ENCODE measurements around the gene PTGR2.
"Not testable (repeated sequence)": the region's sequence is repeated elsewhere in the genome, so short reads cannot be mapped to it uniquely, and the experiment has no call there.

Gene PTGR2

DNA sequence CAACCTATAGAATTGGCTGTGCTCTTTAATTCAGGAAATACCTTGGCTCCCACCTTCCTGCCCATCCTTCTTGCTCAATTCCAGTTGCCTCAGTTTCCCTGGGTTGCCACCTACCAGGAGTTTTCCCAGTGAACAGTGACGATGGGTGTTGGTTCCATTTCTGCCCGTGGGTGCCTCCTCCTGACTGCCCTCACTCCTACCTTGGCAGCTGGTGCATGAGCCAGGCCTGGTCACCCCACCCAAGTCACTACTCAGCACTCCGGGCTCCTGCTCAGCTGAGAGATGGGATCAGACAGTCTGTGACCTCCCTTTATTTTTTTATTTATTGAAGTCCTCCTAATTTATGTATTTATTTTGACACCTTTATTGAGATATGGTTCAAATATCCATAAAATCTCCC lies 31.0 kb upstream of the PTGR2 start:
- no peak for DNase-seq (ENCODE audit: low read depth in 1 of 2, low spot score in 1 of 2)
- TF ChIP-seq JUND (IDR thresholded peaks at IDR 0.05; ENCODE audit: low read depth), result no peak
- in situ Hi-C loops (cut with HindIII; ENCODE audit: low pct_unique_long_range_greater_than_20kb, low sequenced_read_pairs), result no loop called here

DNA sequence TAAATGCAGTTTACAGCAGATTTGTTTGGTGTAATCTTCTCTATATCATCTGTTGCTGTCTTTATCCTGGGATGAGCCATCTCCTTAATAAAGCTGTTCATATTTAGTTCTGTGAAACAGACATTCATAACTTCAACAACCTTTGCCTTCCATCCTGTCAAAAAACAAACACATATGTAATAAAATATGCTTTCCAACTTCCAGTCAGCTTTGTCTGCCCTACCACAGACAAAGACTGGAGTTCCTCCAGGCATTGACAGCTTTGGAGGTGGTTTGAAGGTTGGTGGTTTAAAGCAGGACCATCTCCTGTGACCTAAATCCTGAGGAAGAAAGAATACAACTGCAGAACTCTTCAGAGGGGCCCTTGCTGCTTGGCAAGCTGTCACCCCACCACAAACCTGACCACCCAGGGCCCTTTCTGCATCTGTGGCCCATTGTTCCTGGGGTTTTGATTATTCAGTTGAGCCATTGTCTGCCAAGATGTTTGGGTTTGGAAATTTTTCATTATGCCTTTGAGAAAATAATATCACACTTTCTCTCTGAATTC lies 28.2 kb upstream of the PTGR2 start:
- in situ Hi-C loops (cut with HindIII; ENCODE audit: low pct_unique_long_range_greater_than_20kb, low sequenced_read_pairs), result no loop called here
- no peak for TF ChIP-seq JUND (IDR thresholded peaks at IDR 0.05; ENCODE audit: low read depth)
- DNase-seq (ENCODE audit: low read depth in 1 of 2, low spot score in 1 of 2), result no peak

DNA sequence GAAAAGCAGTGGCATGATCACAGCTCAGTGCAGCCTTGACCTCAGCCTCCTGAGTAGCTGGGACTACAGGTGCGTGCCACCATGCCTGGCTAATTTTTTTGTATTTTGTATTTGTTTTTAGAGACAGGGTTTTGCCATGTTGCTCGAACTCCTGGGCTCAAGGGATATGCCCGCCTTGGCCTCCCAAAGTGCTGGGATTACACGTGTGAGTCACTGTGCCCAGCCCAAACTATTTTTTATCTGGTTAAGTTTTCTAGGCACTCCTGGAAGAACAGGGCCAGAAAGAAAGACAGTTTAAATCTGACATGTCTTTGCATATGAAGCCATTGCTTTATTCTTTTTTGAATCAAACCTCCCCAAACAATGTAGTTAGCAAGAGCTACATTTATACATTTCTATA lies 27.5 kb upstream of the PTGR2 start:
- in situ Hi-C loops (cut with HindIII; ENCODE audit: low pct_unique_long_range_greater_than_20kb, low sequenced_read_pairs), result no loop called here
- TF ChIP-seq JUND (IDR thresholded peaks at IDR 0.05; ENCODE audit: low read depth), result no peak
- no peak for DNase-seq (ENCODE audit: low read depth in 1 of 2, low spot score in 1 of 2)

DNA sequence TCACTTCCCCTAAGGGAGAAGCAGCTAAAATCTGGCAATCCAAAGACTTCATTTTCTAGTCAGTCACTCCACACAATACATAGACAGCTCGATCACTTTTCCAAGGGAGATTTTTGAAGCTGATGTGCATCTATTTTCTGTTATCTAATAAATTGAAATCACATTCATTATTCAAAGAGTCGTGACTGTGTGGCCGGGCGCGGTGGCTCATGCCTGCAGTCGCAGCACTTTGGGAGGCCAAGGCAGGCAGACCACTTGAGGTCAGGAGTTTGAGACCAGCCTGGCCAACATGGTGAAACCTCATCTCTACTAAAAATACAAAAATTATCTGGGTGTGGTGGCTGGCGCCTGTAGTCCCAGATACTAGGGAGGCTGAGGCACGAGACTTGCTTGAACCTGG lies 27.1 kb upstream of the PTGR2 start:
- no peak for DNase-seq (ENCODE audit: low read depth in 1 of 2, low spot score in 1 of 2)
- TF ChIP-seq JUND (IDR thresholded peaks at IDR 0.05; ENCODE audit: low read depth), result no peak
- in situ Hi-C loops (cut with HindIII; ENCODE audit: low pct_unique_long_range_greater_than_20kb, low sequenced_read_pairs), result no loop called here

DNA sequence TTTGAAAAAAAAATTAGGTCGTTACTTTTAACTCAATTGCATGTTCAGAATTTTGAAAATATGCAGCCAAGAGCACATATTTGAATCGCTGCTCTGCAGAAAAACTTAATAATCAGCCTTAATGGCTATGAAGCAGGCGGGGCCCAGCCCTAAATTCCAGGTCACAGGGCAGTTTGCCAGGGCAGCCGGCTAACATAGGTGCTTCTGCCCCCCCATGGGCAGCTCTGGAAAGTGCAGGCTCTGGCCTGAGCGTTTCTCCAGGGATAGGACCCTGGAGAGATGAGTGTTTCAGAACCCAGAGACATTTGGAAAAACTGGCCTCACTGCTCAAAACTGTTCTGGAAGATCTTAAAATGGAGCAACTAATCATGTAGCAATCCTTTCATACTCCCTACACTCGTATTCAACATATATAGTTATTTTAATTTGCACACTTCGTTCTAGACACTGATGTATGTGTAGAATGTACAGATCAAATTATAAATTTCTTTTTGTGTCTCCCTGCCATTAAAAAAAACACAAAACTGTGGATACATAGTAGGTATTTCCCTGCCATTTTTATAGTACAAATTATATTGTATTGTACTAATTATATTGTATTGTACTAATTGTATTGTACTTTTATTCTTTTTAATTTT lies 26.0 kb upstream of the PTGR2 start:
- in situ Hi-C loops (cut with HindIII; ENCODE audit: low pct_unique_long_range_greater_than_20kb, low sequenced_read_pairs), result no loop called here
- DNase-seq (ENCODE audit: low read depth in 1 of 2, low spot score in 1 of 2), result peak; percentile 69 to 91
- TF ChIP-seq JUND (IDR thresholded peaks at IDR 0.05; ENCODE audit: low read depth), result no peak

DNA sequence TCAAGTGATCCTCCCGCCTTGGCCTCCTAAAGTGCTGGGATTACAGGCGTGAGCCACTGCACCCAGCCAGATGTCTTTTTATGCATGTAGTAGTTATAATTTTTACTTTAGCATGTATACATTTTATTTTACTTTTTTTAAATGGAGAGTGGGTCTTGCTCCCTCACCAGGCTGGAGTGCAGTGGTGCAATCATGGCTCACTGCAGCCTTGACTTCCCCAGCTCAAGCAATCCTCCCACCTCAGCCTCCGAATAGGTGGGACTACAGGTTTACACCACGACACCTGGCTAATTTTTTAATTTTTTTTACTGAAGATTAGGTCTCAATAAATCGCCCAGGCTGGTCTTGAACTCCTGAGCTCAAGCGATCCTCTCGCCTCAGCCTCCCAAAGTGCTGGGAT lies 24.4 kb upstream of the PTGR2 start:
- in situ Hi-C loops (cut with HindIII; ENCODE audit: low pct_unique_long_range_greater_than_20kb, low sequenced_read_pairs); DNase-seq (ENCODE audit: low read depth in 1 of 2, low spot score in 1 of 2): not testable (repeated sequence)

DNA sequence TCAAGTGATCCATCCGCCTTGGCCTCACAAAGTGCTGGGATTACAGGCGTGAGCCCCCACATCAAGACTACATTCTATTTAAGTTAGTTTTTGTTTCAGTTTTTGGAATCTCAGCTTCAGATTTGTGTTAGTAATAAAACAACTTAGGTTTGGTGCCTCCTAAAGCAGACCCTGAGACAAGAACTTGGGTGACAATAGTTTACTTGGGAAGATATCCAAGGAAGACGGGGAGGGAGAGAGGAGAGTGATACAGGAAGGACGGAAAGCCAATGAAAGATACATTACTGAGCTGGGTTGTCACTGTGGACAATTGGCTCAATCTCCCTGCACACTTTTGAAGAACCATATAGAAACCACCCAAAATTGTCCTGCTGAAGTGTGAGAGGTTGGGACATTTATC lies 22.6 kb upstream of the PTGR2 start:
- in situ Hi-C loops (cut with HindIII; ENCODE audit: low pct_unique_long_range_greater_than_20kb, low sequenced_read_pairs), result no loop called here
- DNase-seq (ENCODE audit: low read depth in 1 of 2, low spot score in 1 of 2), result no peak
- no peak for TF ChIP-seq JUND (IDR thresholded peaks at IDR 0.05; ENCODE audit: low read depth)

DNA sequence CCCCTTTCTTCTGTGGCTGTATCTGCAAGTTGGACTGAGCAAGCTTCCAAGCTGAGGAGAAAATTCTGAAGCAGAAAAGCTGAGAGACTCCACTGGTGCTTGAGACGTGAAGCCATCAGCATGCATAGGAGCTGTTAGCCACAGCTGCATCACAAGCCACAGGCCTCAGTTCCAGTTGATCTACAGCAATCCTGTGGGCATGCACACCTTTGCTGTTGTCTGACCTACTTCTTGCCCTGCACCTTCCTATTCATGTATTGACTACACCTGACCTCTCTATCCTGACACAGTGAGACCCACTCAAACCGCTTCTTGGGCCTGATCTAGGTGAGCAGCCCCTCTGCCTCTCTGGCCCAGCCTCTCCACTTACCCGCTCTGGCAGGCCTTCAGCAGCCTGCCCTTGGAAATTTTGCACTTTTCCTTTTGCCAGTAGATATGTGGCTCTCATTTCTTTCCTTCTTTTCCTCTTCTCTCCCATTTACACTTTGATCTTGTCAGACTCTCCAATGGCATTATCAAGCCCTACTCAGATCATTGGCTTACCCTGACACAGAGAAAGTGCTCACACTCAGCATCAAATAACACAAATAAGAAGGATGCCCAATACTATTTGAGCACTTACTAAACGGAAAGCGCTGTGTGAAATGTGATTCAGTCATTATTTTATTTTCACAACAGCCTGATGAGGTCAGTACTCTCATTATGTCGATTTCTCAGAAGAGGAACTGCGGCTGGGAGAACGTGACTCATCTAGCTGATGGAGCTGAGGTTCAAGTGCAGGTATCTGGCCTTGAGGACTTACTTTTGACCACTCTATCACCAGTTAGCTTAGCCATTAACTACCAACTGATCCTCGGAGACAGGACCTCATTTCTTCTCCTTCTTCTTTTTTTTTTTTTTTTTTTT lies 21.9 kb upstream of the PTGR2 start:
- no peak for DNase-seq (ENCODE audit: low read depth in 1 of 2, low spot score in 1 of 2)
- in situ Hi-C loops (cut with HindIII; ENCODE audit: low pct_unique_long_range_greater_than_20kb, low sequenced_read_pairs), result no loop called here
- TF ChIP-seq JUND (IDR thresholded peaks at IDR 0.05; ENCODE audit: low read depth), result no peak

DNA sequence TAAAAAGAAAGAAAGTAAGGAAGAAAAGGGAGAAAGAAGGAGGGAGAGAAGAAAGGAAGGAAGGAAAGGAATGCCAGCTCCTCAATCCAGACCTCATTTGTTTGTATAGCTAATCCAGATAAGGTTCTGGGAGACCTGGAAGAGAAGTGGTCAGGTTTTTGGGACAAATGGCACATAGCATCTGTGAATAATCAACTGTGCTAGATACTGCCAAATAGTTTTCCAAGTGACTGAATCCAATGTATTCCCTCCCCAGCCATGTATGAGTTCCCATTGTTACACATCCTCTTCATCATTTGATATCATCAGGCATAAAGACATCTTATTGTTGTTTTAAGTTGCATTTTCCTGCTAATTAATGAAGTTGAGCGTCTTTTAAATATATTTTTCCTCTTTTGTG lies 18.6 kb upstream of the PTGR2 start:
- in situ Hi-C loops (cut with HindIII; ENCODE audit: low pct_unique_long_range_greater_than_20kb, low sequenced_read_pairs), result no loop called here
- TF ChIP-seq JUND (IDR thresholded peaks at IDR 0.05; ENCODE audit: low read depth), result no peak
- no peak for DNase-seq (ENCODE audit: low read depth in 1 of 2, low spot score in 1 of 2)

DNA sequence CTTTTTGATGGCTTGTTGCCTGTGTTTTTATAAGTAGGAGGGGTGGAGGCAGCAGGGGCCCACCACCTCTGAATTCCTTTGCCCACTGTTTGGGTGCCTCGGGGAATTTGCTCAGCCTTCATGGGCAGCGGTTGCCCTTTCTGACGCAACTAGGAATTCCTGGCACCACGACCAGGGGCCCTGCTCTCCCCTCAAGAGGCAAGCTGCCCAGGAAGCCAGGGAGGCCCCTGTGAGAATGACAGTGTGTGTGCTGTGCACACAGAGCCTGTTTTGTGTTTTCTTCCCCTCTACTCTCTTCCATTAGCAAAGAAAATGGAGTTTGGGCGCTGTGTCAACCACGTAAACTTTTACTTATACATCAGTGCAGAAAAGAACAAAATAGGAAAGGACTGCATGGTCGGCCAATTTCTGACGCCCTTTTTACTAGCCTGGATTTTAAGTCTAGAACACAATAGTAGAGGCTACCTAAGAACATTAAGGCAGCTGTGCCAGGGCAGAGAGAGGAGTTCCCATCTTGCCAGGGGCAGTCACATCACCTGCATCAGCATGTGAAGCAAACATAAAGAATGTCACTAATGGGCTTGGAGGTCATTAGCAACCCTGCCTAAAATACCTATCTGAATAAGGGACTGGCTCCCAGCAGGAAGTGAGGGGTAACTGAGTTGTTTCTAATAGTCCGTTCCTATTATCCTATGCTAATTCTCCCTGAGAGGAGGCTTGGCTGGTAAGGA lies 17.9 kb upstream of the PTGR2 start:
- in situ Hi-C loops (cut with HindIII; ENCODE audit: low pct_unique_long_range_greater_than_20kb, low sequenced_read_pairs), result no loop called here
- DNase-seq (ENCODE audit: low read depth in 1 of 2, low spot score in 1 of 2), result peak in 1 of 2 experiments; percentile 37
- no peak for TF ChIP-seq JUND (IDR thresholded peaks at IDR 0.05; ENCODE audit: low read depth)

DNA sequence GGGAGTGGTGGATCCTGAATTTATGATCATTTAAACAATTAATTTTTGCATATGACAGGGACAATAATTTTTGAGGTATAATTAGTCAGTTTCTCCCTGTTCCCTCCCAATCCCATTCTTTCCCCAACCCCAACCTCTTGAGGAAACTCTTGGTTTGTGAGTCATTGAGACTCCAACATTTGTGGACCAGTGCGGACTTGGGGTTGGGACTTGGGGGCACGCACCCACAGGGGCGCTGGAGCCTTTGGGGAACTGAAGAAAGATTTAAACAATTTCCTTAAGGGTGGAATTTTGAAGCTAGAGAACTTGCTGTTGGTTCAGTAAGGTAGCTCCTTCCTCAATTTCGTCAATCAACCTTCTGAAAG lies 17.4 kb upstream of the PTGR2 start:
- no peak for DNase-seq (ENCODE audit: low read depth in 1 of 2, low spot score in 1 of 2)
- in situ Hi-C loops (cut with HindIII; ENCODE audit: low pct_unique_long_range_greater_than_20kb, low sequenced_read_pairs), result no loop called here
- no peak for TF ChIP-seq JUND (IDR thresholded peaks at IDR 0.05; ENCODE audit: low read depth)

DNA sequence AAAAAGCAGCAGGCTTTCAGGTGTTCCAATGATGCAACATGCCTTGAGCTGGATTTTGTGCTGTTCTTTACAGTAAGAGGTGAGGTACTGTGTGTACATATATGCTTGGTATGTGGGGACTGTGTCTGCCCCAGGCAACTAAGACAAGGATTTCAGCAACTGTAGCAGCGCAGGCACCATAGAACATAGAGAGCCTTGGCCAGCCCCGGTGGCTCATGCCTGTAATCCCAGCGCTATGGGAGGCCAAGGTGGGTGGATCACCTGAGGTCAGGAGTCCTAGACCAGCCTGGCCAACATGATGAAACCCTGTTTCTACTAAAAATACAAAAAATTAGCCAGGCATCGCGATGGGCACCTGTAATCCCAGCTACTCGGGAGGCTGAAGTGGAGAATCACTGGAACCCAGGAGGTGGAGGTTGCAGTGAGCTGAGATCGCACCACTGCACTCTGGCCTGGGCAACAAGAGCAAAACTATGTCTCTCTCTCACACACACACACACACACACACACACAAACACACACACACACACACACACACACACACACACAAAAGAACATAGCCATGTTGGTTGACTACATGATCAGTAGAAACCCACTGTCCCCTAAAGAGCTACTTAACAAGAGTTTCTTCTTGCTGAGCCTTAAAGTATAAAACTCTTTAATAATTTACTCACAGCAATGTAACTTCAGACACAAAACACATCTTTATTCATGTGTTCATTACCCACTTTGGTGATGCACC lies 13.2 kb upstream of the PTGR2 start:
- DNase-seq (ENCODE audit: low read depth in 1 of 2, low spot score in 1 of 2), result peak; percentile 70 to 91
- in situ Hi-C loops (cut with HindIII; ENCODE audit: low pct_unique_long_range_greater_than_20kb, low sequenced_read_pairs), result not testable (repeated sequence)
